ENCODE results near the gene SYNE3.

DNA sequence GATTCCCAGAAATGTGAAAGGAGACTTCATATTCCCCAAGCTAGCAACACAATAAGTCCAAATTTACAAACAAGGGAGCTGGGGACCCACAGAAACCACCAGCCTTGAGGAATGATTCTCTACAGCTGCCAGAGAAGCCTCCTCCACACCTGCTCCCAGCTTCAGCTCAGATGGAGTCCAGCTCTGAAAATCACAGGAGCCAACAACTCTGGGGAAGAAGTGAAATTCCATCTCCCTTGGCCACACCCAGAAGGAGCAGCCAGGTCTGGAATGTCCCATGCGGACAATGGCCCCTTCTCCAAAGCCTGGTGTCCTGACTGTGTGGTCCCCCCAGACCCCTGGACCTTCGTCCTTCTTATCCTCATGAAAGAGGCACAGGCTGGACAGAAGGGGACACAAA, 45.4 kb downstream of the SYNE3 start:
- TF ChIP-seq, protein P1, sequence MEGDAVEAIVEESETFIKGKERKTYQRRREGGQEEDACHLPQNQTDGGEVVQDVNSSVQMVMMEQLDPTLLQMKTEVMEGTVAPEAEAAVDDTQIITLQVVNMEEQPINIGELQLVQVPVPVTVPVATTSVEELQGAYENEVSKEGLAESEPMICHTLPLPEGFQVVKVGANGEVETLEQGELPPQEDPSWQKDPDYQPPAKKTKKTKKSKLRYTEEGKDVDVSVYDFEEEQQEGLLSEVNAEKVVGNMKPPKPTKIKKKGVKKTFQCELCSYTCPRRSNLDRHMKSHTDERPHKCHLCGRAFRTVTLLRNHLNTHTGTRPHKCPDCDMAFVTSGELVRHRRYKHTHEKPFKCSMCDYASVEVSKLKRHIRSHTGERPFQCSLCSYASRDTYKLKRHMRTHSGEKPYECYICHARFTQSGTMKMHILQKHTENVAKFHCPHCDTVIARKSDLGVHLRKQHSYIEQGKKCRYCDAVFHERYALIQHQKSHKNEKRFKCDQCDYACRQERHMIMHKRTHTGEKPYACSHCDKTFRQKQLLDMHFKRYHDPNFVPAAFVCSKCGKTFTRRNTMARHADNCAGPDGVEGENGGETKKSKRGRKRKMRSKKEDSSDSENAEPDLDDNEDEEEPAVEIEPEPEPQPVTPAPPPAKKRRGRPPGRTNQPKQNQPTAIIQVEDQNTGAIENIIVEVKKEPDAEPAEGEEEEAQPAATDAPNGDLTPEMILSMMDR (IDR thresholded peaks at IDR 0.05) = no peak
- TF ChIP-seq POLR2A (IDR thresholded peaks at IDR 0.05) (no peak), POLR2AphosphoS5 (IDR thresholded peaks at IDR 0.05) (no peak)

Measured in breast epithelium (tissue), 3 donors.